AG04450 (cell line): ENCODE data around the gene CACNA1D. TPM values are rescaled to one million over a fixed set of nuclear protein-coding genes. Genes with fewer than 3 reads are reported as not detected.

ENCODE experiments used
- CTCF ChIA-PET: fragments of 300-600, 350-600 bp; formaldehyde crosslinking; extraction: SDS; loops from one replicate; lab custom pipeline; 2022; ENCODE audit warnings: antibody characterized with exemption, inconsistent platforms; lab: Charles Lee
- POLR2A ChIA-PET: fragments of 350-600 bp; formaldehyde crosslinking; extraction: SDS; loops from one replicate; lab custom pipeline; 2021; ENCODE audit warnings: antibody characterized with exemption, inconsistent platforms; lab: Yijun Ruan, JAX
- DNase-seq: peaks from one replicate; pipeline ENCODE4 v3.0.0-alpha.2; 2011; ENCODE audit warnings: low read depth, low spot score
- H3K27ac ChIP-seq: one replicate; pipeline ENCODE4 v1.5.1; 2012; ENCODE audit warnings: low read depth, low read length, control low read depth
- H3K27me3 ChIP-seq: one replicate; pipeline ENCODE4 v1.6.0; 2012; ENCODE audit warnings: low read length; ENCODE audit not compliant: control insufficient read depth, insufficient read depth
- H3K4me3 ChIP-seq: 2 replicates; pipeline ENCODE4 v1.5.1; 2011; ENCODE audit warnings: mild to moderate bottlenecking, low read depth, low read length, control low read depth
- H3K9me3 ChIP-seq: 2 replicates; pipeline ENCODE4 v1.5.1; 2012; ENCODE audit warnings: low read length; ENCODE audit not compliant: control insufficient read depth, insufficient read depth
- polyA plus RNA-seq: library from polyadenylated mRNA; depleted of rRNA; stranded (reverse); fragments of >200 nt; gene quantifications from 2 replicates; pipeline ENCODE4 v1.2.3, GENCODE V29; 2011
- TF ChIP-seq, protein P1 (sequence below): IDR thresholded peaks from 2 replicates; pipeline ENCODE4 v1.5.1; 2011; ENCODE audit warnings: low read depth, low read length, control low read depth, inconsistent platforms

The CACNA1D gene
- polyA plus RNA-seq, 1 experiment = 0.07 TPM

DNA sequence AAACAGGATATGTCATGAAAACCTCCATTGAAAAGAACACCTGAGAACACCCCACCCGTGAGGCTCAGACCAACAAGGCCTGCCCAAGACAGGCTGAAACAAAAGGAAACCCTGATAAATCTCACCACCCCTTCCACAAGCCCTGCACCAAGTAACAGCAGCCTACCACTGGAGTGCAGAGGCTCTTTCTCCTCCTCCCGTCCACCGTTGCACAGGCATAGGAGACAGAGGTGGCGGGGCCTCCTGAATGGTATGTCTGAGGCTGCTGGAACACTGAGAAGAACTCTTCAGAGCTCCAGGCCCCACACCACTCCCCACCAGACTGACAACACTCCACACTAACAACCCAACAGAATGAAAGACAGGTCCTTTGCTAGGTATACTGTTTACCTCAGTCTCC is 330.4 kb downstream of the CACNA1D start:
- CTCF ChIA-PET = no interaction called here
- H3K27ac ChIP-seq = no peak overlapping the region

DNA sequence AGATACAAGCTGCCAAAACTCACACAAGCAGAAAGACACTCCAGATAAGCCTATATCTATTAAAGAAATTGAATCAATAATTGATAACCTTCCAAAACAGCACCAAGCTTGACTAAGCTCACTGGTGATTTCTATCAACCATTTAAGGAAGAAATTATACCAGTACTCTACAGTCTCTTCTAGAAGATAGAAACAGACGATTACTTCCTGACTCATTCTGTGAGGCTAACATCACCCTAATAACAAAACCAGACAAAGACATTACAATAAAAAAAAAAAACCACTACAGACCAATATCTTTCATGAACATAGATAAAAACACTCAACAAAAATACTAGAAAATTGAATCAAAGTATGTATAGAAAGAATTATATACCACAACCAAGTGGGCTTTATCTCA is 331.6 kb downstream of the CACNA1D start:
- POLR2A ChIA-PET = no interaction called here
- CTCF ChIA-PET = no interaction called here

More for the DNA sequence above, 330.4 kb downstream of the CACNA1D start:
- H3K9me3 ChIP-seq = no peaks in the 10 kb centered on the region; the same call in 1 of the 2 replicates
- DNase-seq = no peak
- POLR2A ChIA-PET = no interaction called here
- no peak overlapping the region for H3K4me3 ChIP-seq
- TF ChIP-seq, protein P1, sequence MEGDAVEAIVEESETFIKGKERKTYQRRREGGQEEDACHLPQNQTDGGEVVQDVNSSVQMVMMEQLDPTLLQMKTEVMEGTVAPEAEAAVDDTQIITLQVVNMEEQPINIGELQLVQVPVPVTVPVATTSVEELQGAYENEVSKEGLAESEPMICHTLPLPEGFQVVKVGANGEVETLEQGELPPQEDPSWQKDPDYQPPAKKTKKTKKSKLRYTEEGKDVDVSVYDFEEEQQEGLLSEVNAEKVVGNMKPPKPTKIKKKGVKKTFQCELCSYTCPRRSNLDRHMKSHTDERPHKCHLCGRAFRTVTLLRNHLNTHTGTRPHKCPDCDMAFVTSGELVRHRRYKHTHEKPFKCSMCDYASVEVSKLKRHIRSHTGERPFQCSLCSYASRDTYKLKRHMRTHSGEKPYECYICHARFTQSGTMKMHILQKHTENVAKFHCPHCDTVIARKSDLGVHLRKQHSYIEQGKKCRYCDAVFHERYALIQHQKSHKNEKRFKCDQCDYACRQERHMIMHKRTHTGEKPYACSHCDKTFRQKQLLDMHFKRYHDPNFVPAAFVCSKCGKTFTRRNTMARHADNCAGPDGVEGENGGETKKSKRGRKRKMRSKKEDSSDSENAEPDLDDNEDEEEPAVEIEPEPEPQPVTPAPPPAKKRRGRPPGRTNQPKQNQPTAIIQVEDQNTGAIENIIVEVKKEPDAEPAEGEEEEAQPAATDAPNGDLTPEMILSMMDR = no peak
- peaks cover 2% of the 10 kb centered on the region for H3K27me3 ChIP-seq

DNA sequence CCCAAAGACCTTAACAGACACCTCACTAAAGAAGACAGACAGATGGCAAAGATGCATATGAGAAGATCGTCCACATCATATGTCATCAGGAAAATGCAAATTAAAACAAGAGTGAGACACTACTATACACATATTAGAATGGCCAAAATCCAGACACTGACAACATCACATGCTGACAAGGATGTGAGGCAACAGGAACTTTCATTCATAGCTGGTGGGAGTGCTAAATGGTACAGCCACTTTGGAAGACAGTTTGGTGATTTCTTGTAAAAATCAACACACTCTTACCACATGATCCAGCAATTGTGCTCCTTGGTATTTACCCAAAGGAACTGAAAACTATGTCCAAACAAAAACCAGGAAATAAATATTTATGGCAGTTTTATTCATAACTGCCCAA is 334.2 kb downstream of the CACNA1D start:
- no peak for DNase-seq
- ChIA-PET POLR2A (no interaction called here), CTCF (no interaction called here)
- TF ChIP-seq, protein P1 = no peak
- no peaks in the 10 kb centered on the region for H3K9me3 ChIP-seq
- peaks cover 2% of the 10 kb centered on the region for H3K27me3 ChIP-seq
- no peak overlapping the region for H3K27ac ChIP-seq
- H3K4me3 ChIP-seq = no peak overlapping the region

More for the DNA sequence above, 331.6 kb downstream of the CACNA1D start:
- Histone ChIP-seq H3K27me3 (peaks cover 2% of the 10 kb centered on the region), H3K9me3 (no peaks in the 10 kb centered on the region; the same call in 1 of the 2 replicates), H3K27ac (no peak overlapping the region), H3K4me3 (no peak overlapping the region)
- TF ChIP-seq, protein P1 = no peak
- DNase-seq = no peak

DNA sequence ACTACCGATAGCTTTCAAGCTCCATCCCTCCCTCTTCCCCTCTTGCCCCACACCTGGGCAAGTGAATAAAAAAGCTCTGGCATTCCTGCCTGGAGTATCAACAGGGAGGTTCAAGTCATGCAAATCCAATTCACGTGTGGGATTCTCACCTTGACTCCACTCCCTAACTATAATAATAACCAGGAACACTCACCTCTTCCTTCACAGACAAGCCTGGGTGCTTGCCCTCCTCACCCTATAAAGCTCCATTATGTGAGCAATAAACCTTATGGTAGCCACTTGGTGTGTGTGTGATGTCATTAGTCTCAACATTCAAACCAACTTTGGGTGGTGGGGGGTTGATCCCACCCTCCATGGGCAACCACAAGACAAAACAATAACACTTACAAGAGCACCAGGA is 335.2 kb downstream of the CACNA1D start:
- POLR2A ChIA-PET = no interaction called here
- Histone ChIP-seq H3K4me3 (no peak overlapping the region), H3K27me3 (peaks cover 2% of the 10 kb centered on the region), H3K9me3 (no peaks in the 10 kb centered on the region), H3K27ac (no peak overlapping the region)
- DNase-seq = no peak
- TF ChIP-seq, protein P1 = no peak
- CTCF ChIA-PET = no interaction called here

DNA sequence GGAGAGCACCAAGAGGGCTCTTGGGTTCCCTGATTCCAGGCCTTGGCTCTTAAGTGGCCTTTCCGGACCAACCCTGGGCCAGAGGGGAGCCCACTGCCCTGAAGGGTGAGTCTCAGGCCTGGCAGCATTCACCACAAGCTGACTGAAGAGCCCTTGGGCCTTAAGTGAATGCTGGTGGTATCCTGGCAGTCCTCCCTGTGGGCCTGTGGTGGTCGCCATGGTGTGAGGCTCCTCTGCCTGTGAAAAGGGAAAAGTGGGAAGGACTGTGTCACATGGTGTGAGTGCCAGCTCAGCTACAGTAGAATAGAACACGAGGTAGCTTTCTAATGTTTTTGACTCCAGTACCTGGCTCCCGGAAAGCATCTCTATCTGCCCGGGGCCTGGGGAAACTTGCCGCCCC is 336.5 kb downstream of the CACNA1D start:
- no peak overlapping the region for H3K4me3 ChIP-seq
- ChIA-PET POLR2A (interaction anchor here (0.6 kb wide), 1 partner anchor 14 kb away, joined by 3 read pairs; no protein-coding TSS in a partner anchor), CTCF (no interaction called here)
- H3K27ac ChIP-seq = no peak overlapping the region
- H3K9me3 ChIP-seq = no peaks in the 10 kb centered on the region
- peaks cover 2% of the 10 kb centered on the region for H3K27me3 ChIP-seq
- DNase-seq = no peak
- TF ChIP-seq, protein P1 = no peak
